Measurements from ENCODE around the gene ACLY.

Gene ACLY

DNA sequence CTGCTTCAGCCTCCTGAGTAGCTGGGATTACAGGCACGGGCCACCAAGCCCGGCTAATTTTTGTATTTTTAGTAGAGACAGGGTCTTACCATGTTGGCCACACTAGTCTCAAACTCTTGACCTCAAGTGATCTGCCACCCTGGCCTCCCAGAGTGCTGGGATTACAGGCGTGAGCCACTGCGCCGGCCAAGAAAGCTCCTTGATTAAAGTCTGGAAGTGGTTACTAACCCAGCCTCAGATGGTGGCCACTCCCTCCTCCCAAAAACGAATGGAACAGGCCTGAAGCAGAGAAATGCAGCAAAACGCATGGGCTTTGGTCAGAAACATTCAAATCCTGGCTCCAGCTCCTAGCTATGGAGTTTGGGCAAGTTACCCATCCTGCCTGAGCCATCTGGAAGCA, 94.7 kb downstream of the ACLY start:
- no peak for DNase-seq

DNA sequence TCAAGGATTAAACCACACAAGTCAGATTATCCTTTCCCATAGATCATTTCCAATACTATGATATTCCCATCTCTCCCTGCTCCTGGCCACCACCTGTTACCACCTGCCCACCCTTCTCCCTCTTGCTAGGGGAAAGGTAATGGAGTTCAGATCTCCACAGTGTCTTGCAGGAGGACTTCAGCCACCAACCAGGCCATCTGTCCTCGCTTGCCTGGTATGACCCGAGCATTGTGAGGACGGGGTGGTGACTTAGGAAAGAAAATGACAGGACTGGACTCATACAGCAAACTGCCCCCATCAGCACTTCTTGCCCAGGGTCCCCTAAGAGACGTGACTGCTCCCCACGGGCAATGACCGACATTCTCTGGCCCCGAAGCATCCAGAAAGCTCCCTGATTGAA, 95.2 kb downstream of the ACLY start:
- no peak for DNase-seq

DNA sequence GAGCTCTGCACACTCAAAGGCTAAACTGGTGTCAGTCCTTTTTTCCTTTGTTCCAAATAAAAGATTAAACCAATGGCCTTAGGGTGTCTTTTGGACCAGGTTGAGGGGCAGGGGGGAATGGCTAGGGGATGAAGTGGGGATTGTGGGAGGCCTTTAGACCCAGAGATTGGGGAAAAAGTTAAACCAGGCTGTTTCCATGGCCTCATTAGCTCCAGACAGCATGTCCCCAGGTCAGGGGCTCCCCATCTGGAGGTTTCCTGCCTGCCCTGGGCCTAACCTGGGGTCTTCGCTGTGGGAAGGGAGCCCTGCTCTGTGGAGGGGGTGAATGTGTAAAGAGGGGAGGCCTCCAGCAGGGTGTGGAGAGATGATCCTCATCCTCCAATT, 95.6 kb downstream of the ACLY start:
- no peak for DNase-seq

DNA sequence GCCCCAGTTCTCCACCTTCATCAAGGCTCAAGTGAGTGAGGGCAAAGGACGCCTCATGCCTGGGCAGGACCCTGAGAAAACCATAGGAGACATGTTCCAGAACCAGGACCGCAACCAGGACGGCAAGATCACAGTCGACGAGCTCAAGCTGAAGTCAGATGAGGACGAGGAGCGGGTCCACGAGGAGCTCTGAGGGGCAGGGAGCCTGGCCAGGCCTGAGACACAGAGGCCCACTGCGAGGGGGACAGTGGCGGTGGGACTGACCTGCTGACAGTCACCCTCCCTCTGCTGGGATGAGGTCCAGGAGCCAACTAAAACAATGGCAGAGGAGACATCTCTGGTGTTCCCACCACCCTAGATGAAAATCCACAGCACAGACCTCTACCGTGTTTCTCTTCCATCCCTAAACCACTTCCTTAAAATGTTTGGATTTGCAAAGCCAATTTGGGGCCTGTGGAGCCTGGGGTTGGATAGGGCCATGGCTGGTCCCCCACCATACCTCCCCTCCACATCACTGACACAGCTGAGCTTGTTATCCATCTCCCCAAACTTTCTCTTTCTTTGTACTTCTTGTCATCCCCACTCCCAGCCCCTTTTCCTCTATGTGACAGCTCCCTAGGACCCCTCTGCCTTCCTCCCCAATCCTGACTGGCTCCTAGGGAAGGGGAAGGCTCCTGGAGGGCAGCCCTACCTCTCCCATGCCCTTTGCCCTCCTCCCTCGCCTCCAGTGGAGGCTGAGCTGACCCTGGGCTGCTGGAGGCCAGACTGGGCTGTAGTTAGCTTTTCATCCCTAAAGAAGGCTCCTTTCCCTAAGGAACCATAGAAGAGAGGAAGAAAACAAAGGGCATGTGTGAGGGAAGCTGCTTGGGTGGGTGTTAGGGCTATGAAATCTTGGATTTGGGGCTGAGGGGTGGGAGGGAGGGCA, 96.3 kb downstream of the ACLY start:
- DNase-seq, result no peak

DNA sequence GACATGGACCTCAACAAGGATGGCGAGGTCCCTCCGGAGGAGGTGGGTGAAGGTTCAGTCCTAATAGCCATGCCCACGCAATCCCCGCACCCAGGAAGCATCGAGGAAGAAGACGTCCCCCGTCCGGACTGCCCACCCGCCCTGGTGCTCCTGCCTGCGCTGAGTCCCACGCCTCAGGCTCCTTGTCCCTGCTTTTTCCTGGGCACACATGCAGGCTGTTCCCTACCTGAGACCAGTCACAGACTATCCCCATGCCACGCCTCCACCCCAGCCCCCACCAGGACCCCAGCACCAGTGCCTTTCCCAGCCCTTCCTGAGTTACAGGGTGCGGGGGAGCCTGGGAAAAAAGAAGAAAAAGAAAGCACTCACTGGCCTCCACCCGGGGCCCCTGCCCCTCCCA, 97.0 kb downstream of the ACLY start:
- no peak for DNase-seq

DNA sequence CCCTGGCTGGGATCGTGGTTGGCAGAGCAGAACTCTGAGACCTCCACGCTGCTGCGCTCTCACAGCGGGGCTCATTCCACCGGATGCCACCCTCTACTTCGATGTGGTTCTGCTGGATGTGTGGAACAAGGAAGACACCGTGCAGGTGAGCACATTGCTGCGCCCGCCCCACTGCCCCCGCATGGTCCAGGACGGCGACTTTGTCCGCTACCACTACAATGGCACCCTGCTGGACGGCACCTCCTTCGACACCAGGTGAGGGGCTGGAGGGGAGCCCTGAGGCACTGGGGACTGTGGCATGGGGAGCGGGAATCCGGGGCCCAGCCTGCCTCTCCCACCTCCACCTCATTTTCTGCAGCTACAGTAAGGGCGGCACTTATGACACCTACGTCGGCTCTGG, 100.7 kb downstream of the ACLY start:
- DNase-seq, result no peak

All from T1000 (cell line).